ENCODE measurements around the gene PIP5K1C.

Gene PIP5K1C

DNA sequence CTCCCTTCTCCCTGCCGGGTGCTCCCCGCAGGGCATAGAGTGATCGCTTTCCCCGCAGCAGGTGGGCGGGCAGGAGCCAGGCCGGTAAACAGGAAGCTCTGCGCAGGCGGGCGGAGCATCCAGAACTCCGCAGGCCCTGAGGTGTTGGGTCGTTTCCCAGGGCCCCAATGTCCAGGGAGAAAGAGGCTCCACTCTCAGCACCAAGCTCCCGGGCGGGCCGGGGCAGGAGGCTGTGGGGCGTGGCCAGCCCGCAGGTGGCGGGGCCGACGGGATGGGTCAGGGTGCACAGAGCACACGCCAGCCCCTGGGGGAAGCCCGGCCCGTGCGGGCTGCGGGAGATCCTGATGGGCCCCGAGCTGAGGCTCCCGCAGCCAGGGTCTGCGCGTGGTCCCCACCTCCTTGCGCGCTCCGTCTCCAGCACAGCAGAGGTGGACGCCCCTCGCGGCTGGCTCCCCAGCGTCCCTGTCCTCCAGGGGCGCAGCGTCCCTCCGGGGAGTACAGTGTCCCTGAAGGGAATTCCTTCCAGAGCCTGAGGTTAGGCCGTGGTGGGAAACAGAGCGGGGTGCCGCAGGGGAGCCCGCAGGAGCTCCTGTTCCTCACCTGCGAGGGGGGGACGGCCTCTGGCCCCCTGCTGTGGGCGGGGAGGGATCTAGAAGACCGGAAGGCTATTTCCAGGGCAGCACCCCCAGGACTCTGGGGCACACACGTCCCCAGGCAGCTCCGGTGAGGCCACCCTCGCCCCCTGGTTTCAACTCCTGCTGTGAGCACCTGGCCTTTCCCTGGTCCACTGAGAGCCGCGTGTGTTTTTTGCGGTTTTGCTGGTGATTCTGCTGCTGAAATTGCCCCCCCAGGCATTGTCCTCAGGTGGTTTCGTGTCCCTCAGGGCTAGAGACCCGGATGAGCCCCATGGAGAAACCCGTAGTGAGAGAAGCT lies 12.2 kb downstream of the PIP5K1C start:
- DNase-seq (ENCODE audit: low read depth): no peak
- no peak overlapping the region for H3K4me3 ChIP-seq (ENCODE audit: low read length)

DNA sequence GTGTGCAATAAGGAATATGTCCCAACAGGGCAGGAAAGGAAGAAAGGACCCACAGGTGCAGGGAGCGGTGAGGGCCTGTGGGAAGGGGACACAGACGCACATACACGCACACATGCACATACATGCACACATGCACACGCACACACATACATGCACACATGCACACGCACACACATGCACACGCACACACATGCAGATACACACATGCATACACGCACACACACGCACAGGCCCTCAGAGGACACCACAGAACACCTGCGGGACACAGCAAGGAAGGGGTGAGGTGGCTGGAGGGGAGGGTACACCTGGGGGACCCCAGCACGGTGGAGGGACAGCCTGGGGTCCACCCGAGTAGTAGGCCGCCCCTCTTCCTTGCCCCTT lies 12.9 kb downstream of the PIP5K1C start:
- TF ChIP-seq, protein P1, sequence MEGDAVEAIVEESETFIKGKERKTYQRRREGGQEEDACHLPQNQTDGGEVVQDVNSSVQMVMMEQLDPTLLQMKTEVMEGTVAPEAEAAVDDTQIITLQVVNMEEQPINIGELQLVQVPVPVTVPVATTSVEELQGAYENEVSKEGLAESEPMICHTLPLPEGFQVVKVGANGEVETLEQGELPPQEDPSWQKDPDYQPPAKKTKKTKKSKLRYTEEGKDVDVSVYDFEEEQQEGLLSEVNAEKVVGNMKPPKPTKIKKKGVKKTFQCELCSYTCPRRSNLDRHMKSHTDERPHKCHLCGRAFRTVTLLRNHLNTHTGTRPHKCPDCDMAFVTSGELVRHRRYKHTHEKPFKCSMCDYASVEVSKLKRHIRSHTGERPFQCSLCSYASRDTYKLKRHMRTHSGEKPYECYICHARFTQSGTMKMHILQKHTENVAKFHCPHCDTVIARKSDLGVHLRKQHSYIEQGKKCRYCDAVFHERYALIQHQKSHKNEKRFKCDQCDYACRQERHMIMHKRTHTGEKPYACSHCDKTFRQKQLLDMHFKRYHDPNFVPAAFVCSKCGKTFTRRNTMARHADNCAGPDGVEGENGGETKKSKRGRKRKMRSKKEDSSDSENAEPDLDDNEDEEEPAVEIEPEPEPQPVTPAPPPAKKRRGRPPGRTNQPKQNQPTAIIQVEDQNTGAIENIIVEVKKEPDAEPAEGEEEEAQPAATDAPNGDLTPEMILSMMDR (conservative IDR thresholded peaks at IDR 0.05; ENCODE audit: low read depth, low read length): no peak
- H3K4me3 ChIP-seq (ENCODE audit: low read length): no peak overlapping the region
- no peak for DNase-seq (ENCODE audit: low read depth)

More for the DNA sequence above, 12.2 kb downstream of the PIP5K1C start:
- TF ChIP-seq, protein P1 (conservative IDR thresholded peaks at IDR 0.05; ENCODE audit: low read depth, low read length): no peak

DNA sequence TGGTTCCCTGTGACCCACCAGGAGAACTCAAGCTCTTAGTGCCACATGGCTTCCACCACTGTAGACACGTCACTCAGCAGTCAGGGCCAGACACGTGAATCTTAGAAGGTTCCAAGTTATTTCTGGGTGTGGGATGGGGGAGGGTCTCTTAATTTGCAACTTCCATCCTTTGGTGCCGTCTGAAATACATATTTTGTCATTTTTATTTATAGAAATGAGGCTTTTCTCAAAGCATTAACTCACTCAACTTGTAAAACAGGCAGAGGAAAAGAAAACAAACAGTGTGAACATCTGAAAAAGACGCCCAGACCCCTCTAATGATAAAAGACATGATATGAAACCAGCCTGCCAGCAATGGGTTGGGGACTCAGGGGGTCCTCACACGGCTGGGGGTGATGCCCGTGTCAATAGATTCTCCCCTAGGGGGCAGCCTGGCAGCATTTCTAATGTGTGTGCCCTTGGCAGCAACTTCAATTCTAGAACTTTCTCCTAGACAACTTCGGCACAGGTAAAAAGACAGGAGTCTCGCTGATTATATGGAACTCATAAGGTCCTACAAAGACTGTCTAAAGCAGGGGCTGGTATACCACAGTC lies 15.4 kb downstream of the PIP5K1C start:
- H3K4me3 ChIP-seq (ENCODE audit: low read length): no peak overlapping the region
- no peak for DNase-seq (ENCODE audit: low read depth)
- TF ChIP-seq, protein P1 (conservative IDR thresholded peaks at IDR 0.05; ENCODE audit: low read depth, low read length): no peak

DNA sequence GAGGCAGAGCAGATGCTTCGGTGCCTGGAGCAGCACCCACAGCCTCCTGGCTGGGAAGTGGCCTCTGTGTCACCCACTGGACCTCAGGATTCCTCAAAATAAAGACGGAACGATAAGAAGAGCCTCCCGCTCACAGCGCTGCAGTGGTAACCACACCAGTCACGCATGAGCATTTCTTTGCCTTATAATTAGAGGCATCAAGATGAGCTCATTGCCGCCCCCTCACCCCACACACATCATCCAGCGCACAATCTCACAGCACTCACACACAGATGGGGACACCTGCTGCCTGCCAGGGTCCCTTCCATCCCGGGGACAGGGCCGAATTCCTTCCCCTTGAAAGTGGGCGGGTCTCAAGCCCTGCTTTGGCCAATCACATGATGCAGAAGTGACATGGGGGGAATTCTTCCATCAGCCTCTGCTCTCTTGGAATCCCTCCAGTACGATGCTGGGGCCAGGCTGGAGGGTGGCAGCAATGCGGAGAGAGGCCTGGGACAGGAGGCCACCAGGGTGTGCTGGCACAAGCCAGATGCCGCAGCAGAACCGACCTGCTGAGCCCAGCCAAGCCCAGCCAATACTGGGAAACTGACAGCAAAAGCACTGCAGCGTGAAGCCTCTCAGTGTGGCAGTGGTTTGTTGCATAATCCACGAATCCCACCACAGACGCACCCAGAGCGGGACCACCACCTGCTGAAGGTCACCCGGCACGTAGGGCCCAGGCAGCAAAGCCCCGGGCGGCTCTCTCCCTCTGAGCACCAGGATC lies 16.0 kb downstream of the PIP5K1C start:
- no peak overlapping the region for H3K4me3 ChIP-seq (ENCODE audit: low read length)
- TF ChIP-seq, protein P1 (conservative IDR thresholded peaks at IDR 0.05; ENCODE audit: low read depth, low read length): no peak
- DNase-seq (ENCODE audit: low read depth): no peak

DNA sequence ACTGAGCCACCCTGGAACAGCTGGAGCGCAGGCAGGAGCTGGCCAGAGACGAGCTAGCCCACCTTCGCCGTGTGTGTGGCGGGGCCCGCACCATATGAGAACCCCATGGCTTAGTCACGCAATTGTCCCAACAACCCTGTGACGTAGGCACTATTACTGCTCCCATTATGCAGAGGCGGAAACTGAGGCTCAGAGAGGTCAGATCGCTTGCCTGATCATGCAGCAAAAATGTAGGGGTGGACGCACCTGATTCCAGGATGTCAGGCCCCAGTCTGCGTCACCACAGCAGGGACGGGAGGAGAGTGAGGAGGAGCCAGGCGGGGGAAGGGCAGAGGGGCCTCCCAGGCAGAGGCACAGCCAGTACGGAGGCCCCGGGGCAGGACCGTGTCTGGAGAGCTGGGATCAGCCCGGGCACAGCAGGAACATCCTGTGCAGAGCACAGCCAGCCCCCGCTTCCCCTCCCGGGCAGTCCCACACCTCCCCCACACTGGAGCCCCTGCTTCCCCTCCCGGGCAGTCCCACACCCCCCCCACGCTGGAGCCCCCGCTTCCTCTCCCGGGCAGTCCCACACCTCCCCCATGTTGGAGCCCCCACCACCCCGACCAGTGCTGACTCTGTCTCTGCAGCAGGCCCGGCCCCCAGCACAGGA lies 16.7 kb downstream of the PIP5K1C start:
- no peak for DNase-seq (ENCODE audit: low read depth)
- TF ChIP-seq, protein P1 (conservative IDR thresholded peaks at IDR 0.05; ENCODE audit: low read depth, low read length): no peak
- no peak overlapping the region for H3K4me3 ChIP-seq (ENCODE audit: low read length)

DNA sequence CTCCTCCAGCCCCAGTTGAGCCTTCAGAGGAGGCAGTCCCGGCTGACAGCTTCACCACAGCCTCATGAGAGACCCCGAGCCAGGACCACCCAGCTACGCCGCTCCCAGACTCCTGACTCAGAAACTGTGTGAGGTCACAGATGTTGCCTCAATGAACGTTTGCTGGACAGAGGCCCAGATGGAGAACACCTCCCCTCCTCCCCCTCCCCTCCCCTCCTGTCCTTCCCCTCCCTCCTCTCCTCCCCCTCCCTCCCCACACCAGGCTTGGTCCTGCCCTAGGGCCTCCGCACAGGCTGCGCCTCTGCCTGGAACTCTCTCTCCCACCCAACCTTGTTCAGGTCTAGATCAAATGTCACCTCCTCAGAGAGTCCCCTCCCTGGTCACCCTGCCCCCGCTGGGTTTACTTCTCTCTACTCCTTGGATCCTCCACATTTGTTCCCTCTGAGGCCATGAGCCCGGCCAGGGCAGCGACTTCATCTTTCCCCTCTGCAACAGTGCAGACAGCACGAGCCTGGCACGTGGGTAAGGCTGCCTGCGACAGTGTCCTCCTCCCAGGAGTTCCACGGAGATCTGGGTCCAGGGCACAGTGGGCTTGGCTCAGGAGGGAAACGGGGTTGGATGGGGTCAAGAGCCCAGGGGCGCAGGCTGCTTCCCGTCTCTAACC lies 17.4 kb downstream of the PIP5K1C start:
- no peak overlapping the region for H3K4me3 ChIP-seq (ENCODE audit: low read length)
- DNase-seq (ENCODE audit: low read depth): no peak

More for the DNA sequence above, 17.4 kb downstream of the PIP5K1C start:
- TF ChIP-seq, protein P1 (conservative IDR thresholded peaks at IDR 0.05; ENCODE audit: low read depth, low read length): no peak

Data from retinal pigment epithelial cell (primary cell).